Epithelial cell of proximal tubule (primary cell): Measurements from ENCODE around the gene NECAP2. TPM values are rescaled to one million over a fixed set of nuclear protein-coding genes. Genes with fewer than 3 reads are reported as not detected.
"Not testable (repeated sequence)": the region's sequence is repeated elsewhere in the genome, so short reads cannot be mapped to it uniquely, and the experiment has no call there.

Experiments
- DNase-seq: peaks from one replicate; pipeline ENCODE4 v3.0.0-alpha.2; 2011; ENCODE audit warnings: low read depth
- H3K4me3 ChIP-seq: 2 replicates; pipeline ENCODE4 v1.5.1; 2011; ENCODE audit warnings: low read depth, mild to moderate bottlenecking, low read length
- total RNA-seq: library from RNA; depleted of rRNA; stranded (reverse); fragments of >200 nt; gene quantifications from 2 replicates; pipeline ENCODE4 v1.2.3, GENCODE V29; 2015
- TF ChIP-seq, protein P1 (sequence below): conservative IDR thresholded peaks from 2 replicates; pipeline ENCODE4 v1.5.1; 2012; ENCODE audit warnings: low read depth, mild to moderate bottlenecking, low read length

The NECAP2 gene
- total RNA-seq, 1 donor from 2014 or later, result 131 TPM

DNA sequence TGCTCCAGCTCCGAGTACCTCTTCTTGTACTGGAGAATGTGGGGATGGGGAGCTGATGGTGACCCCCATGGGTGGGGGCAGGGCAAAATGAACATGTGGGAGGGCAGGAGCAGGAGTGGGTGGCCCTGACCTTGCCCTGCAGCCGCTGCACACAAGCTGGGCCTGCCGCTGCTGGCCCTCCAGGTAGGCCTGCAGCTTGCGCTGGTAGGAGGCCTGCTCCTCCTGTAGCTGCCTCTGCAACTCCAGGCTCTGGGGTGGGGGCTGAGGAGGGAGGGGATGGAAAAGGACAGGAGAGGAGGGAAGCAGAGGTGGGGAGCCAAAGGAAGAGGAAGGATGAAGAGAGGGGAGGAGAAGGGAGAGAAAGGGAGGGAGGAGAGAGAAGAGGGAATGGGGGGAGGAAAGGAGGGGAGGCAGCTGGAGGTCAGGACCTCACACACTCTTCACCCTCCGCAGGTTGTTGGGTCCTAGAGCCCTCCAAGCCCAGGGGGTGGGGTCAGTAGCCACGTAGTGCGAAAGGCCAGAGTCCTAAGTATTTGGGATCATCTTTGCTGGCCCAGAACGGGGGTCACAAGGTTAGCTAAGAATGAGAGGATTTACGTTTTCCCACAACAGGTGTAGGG lies 50.6 kb downstream of the NECAP2 start:
- no peak overlapping the region for H3K4me3 ChIP-seq
- DNase-seq, result no peak
- TF ChIP-seq, protein P1, sequence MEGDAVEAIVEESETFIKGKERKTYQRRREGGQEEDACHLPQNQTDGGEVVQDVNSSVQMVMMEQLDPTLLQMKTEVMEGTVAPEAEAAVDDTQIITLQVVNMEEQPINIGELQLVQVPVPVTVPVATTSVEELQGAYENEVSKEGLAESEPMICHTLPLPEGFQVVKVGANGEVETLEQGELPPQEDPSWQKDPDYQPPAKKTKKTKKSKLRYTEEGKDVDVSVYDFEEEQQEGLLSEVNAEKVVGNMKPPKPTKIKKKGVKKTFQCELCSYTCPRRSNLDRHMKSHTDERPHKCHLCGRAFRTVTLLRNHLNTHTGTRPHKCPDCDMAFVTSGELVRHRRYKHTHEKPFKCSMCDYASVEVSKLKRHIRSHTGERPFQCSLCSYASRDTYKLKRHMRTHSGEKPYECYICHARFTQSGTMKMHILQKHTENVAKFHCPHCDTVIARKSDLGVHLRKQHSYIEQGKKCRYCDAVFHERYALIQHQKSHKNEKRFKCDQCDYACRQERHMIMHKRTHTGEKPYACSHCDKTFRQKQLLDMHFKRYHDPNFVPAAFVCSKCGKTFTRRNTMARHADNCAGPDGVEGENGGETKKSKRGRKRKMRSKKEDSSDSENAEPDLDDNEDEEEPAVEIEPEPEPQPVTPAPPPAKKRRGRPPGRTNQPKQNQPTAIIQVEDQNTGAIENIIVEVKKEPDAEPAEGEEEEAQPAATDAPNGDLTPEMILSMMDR, result no peak

DNA sequence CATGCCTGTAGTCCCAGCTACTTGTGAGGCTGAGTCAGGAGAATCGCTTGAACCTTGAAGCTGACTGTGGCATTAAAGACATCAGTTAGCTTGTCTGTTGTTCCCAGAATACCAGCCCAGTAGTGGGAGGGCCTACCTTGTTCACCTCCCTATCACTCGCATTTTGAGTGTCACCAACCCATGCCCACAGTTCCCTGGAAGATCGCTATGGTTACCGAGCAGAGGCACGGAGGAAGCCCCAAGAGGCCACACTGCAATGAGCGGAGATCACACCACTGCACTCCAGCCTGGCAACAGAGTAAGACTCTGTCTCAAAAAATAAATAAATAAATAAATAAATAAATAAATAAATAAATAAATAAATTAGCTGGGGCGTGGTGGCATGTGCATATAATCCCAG lies 52.4 kb downstream of the NECAP2 start:
- not testable (repeated sequence) for H3K4me3 ChIP-seq, DNase-seq

DNA sequence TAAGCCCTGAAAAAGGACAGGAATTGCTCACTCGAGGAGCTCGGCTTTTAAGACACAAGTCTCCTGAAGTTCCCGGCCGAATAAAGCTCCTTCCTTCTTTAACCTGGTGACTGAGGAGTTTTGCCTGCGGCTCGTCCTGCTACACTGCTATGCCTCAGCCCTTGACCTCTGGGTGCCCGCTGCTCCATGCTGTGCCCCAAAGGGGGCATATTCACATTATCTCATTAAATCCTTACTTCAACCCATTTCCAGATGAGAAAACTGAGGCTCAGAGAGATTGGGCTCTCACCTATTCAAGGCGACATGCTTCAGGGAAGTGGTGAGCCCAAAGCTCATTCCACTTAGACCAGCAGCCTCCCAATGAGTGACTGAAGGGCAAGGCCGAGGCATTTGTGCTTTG lies 53.2 kb downstream of the NECAP2 start:
- not testable (repeated sequence) for DNase-seq, H3K4me3 ChIP-seq

DNA sequence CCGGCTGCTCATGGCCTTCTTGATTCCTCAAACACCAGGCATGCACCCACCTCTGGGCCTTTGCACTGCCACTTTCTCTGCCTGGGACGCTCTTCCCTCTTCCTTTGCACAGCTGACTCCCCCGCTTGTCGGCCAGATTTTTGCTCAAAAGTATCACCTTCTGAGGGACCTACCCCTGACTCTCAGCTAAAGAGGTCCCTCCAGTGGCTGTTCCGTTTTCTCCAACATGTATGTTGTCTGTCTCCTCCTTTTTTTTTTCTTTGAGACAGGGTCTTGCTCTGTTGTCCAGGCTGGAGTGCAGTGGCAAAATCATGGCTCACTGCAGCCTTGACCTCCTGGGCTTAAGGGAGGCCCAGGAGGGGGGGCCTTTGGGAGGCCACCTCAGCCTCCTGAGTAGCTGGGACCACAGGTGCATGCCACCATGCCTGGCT lies 57.0 kb downstream of the NECAP2 start:
- H3K4me3 ChIP-seq, DNase-seq: not testable (repeated sequence)

- not testable (repeated sequence) for DNase-seq
Observed at GRCh38 chr1:16498047-16498446, 57.5 kb downstream of the NECAP2 start.

GRCh38 chr1:16498573-16499413 lies 58.3 kb downstream of the NECAP2 start:
- H3K4me3 ChIP-seq, result peak overlapping the region; percentile 89
- no peak for DNase-seq
- TF ChIP-seq, protein P1, result no peak

More at GRCh38 chr1:16498047-16498446, 57.5 kb downstream of the NECAP2 start:
- H3K4me3 ChIP-seq, result peak overlapping the region; percentile 89

DNA sequence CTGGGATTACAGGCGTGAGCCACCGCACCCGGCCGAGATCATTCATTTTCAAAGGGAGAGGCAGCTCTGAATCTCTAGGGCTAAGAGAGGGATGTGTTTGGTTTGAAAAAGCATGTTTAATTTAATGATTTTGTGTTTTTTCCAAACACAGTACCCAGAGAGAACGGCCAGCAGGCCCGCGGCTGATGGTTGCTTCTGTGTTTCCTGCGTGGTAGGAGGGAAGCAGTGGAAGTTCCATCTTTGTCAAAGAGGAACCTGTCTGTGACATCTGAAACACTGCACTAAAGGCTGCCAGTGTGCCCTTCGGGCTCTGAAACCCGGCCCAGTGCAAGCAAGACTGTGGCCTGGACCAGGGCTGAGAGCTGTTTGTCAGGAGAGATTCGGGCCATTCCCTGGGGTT lies 59.9 kb downstream of the NECAP2 start:
- not testable (repeated sequence) for H3K4me3 ChIP-seq, DNase-seq

DNA sequence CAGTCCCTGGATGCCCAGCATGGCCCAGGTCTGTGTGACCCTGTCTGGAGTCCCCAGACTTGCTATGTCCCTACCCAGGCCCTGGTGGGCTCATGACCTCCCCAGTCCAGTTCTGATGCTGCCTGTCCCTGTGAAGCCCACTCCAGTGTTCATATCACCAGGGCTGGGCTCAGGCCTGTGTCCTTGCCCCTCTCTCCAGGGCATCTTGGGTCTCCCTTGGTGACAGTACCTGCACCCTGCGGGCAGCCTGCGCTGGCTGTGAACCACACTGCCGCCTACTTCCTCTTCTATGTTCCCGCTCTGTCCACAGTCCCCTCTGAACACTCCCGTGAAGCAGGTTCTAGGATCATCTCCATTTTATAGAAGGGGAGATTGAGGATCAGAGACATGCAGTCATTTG lies 60.5 kb downstream of the NECAP2 start:
- H3K4me3 ChIP-seq, DNase-seq: not testable (repeated sequence)

- H3K4me3 ChIP-seq, DNase-seq: not testable (repeated sequence)
Observed at GRCh38 chr1:16501446-16501845, 60.9 kb downstream of the NECAP2 start.

DNA sequence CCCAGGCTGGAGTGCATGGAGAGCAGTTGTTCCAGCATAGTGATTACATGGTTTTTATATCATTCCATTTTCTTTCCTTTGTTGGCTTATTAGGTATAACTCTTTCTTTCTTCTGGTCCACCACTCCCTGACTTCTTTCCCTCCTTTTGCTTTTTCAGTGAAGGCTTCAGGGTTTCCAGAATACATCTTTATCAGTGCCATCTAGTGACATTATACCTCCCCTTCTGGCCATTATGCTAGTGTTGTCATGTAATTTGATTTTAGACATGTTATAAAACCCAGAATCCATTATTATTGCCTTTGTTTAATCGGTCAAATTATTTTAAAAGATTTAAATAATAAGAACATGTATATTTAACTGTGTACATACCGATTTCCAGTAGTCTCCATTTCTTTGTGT lies 63.0 kb downstream of the NECAP2 start:
- DNase-seq, result no peak
- H3K4me3 ChIP-seq, result no peak overlapping the region
- TF ChIP-seq, protein P1, result no peak

DNA sequence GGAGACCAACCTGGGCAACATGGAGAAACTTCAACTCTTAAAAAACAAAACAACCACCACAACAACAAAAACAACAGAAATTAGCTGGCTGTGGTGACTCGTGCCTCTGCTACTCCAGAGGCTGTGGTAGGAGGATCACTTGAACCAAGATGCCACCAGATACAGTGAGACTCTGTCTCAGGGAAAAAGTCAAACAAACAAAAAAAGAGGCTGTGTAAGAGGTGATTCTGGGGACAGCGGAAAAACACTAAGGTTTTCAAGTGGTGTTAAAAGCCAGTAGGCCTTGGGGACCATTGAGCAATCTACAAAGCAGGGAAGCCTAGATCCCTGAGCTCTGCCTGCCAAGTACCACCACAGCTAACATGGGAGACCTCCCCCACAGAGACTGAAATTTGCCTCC lies 65.3 kb downstream of the NECAP2 start:
- not testable (repeated sequence) for H3K4me3 ChIP-seq, DNase-seq

DNA sequence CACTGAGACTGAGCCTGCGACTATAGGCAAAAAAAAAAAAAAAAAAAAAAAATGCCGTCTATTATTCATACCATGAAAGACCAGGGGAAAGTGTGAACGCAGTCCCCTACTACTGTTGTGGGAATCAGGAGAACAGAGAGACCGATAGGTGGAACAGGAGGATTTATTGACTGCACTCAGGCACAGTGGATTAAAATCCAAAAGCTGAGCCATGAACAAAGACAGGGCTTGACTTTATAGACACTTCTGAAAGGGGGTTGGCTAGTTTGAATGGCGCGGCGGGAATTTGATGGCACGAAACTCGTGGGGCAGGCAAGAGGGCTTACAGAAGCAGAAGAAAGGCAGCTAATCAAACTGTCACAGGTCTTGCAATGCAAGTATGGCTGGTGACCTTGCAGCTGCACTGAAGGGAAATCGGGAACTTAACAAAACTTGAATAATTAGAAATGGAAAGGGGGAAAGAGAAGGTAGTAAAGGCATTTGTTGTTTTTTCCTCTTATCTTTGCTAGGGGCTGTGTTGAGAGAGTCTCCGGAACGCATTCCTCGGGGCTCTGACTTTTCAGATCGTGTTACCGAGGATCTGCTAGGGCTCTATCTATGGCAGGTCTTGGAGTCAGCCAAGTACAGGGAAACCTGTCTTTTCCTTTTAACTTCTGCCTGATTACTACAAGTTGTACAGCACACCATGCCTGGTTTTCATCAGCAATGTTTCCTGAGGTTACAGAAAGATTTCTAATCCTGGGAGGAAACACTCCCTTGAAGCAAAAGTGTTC lies 66.0 kb downstream of the NECAP2 start:
- DNase-seq, result not testable (repeated sequence)

GRCh38 chr1:16508861-16509445 lies 68.4 kb downstream of the NECAP2 start:
- not testable (repeated sequence) for H3K4me3 ChIP-seq, DNase-seq

More for the DNA sequence above, 66.0 kb downstream of the NECAP2 start:
- not testable (repeated sequence) for H3K4me3 ChIP-seq
